ENCODE data around the gene KRT13. TPM values are rescaled to one million over a fixed set of nuclear protein-coding genes. Genes with fewer than 3 reads are reported as not detected.
A peak's percentile ranks its signal among the peaks of the same experiment; 100 is the strongest.

Gene KRT13
- total and polyA plus RNA-seq, 2 of the 4 experiments (the other 2 are of a cell fraction), result 0.18 to 0.56 TPM

GRCh38 chr17:41492771-41493170, 12.6 kb downstream of the KRT13 start:
- POLR2A ChIA-PET (ENCODE audit: unreplicated experiment), result no interaction called here

More at GRCh38 chr17:41492771-41493170, 12.6 kb downstream of the KRT13 start:
- H3K23ac ChIP-seq (ENCODE audit: low read depth, low read length), result peak overlapping the region; percentile 29; the same call in 1 of the 2 replicates
- DNase-seq (peak; percentile 27), ATAC-seq (ENCODE audit: low read depth) (no peak)
- peaks cover 19% of the 10 kb centered on the region for H3K9me1 ChIP-seq (ENCODE audit: insufficient read depth, low read length)
- H3K4me1 ChIP-seq (ENCODE audit: control insufficient read depth, insufficient read depth, low read length), result peaks cover 17% of the 10 kb centered on the region
- peak overlapping the region; percentile 71 for H3K4ac ChIP-seq (ENCODE audit: low read depth, low read length)
- no peak overlapping the region for H2BK5ac ChIP-seq (ENCODE audit: low read depth, low read length, poor library complexity, severe bottlenecking)
- H3K27me3 ChIP-seq (ENCODE audit: control insufficient read depth, insufficient read depth, low read length), result no peaks in the 10 kb centered on the region
- peak overlapping the region; percentile 55 for H3K18ac ChIP-seq (ENCODE audit: low read depth, low read length)
- no peaks in the 10 kb centered on the region for H3K79me1 ChIP-seq (ENCODE audit: low read depth in 1 of 2, low read length in 2 of 2)
- peak overlapping the region; percentile 21; the same call in 1 of the 2 replicates for H4K5ac ChIP-seq (ENCODE audit: low read depth, low read length)
- H4K20me1 ChIP-seq (ENCODE audit: insufficient read depth, low read length), result no peaks in the 10 kb centered on the region
- intact Hi-C loops (cut with micrococcal nuclease) (no loop called here), in situ Hi-C loops (cut with MboI; ENCODE audit: low sequenced_read_pairs) (no loop called here), dilution Hi-C loops (cut with HindIII; ENCODE audit: low sequenced_read_pairs, unreplicated experiment) (no loop called here)
- H2BK120ac ChIP-seq (ENCODE audit: low read depth, low read length), result peak overlapping the region; percentile 53
- no peak for TF ChIP-seq CEBPB (IDR thresholded peaks at IDR 0.05; ENCODE audit: low read depth, low read length)
- no peak for TF ChIP-seq MAFK (IDR thresholded peaks at IDR 0.05; ENCODE audit: low read depth, low read length)
- no peak for TF ChIP-seq MXI1 (IDR thresholded peaks at IDR 0.05; ENCODE audit: borderline replicate concordance, low read depth, low read length)
- peak overlapping the region; percentile 63; the same call in 1 of the 2 replicates for H3K14ac ChIP-seq (replicated peaks; ENCODE audit: low read depth, low read length)
- no peaks in the 10 kb centered on the region for H3K9me3 ChIP-seq (ENCODE audit: control insufficient read depth, insufficient read depth, low read length)
- peak overlapping the region; percentile 50; the same call in 1 of the 2 replicates for H2BK20ac ChIP-seq (ENCODE audit: low read depth, low read length)
- H2AK5ac ChIP-seq (ENCODE audit: low read depth, low read length), result peak overlapping the region; percentile 65; the same call in 1 of the 2 replicates
- BruUV-seq (replicated peaks), result no TSS peak
- H3K36me3 ChIP-seq (ENCODE audit: control insufficient read depth, insufficient read depth, low read length), result no peaks in the 10 kb centered on the region
- H3K9ac ChIP-seq (ENCODE audit: low read depth, low read length), result no peak overlapping the region
- peak overlapping the region; percentile 95; the same call in 2 of the 3 replicates for H2BK15ac ChIP-seq (ENCODE audit: low read depth, low read length)
- no peak overlapping the region for H3K27ac ChIP-seq (ENCODE audit: insufficient read depth, low read length)
- H2AFZ ChIP-seq (replicated peaks; ENCODE audit: low read length, poor library complexity), result peak overlapping the region; percentile 1
- no peak overlapping the region for H3K56ac ChIP-seq (ENCODE audit: extremely low read depth, insufficient read depth, low read length)
- H3K4me3 ChIP-seq (ENCODE audit: insufficient read depth, low read depth, low read length), result no peak overlapping the region
- CTCF ChIA-PET, result interaction anchor here (1.1 kb wide), 1 partner anchor 636 kb away, joined by 4 read pairs; no protein-coding TSS in a partner anchor
- H3K4me2 ChIP-seq (ENCODE audit: low read depth, low read length), result no peak overlapping the region
- peak overlapping the region; percentile 39; the same call in 1 of the 2 replicates for H4K91ac ChIP-seq (ENCODE audit: insufficient read depth, low read depth, low read length)
- no CpG with 5 or more reads among the region's 4 CpGs for WGBS, 2 experiments (ENCODE audit: extremely low coverage in 2 of 2, insufficient read length in 1 of 2)
- peak overlapping the region; percentile 23 to 40; a peak in 1 of 4 replicates for H4K8ac ChIP-seq (ENCODE audit: low read depth in 2 of 2, low read length in 2 of 2)
- H2AK9ac ChIP-seq (replicated peaks; ENCODE audit: low read depth, low read length, poor library complexity), result no peak overlapping the region

Data from IMR-90 (cell line).